GDM1 (cell line): ENCODE measurements around the gene RGS7.
"Not testable (repeated sequence)": the region's sequence is repeated elsewhere in the genome, so short reads cannot be mapped to it uniquely, and the experiment has no call there.

Experiments
- DNase-seq: peaks from one replicate; lab custom pipeline; 2025; lab: John Stamatoyannopoulos, UW

The RGS7 gene

GRCh38 chr1:240831191-240831631 is 525.8 kb downstream of the RGS7 start:
- no peak for DNase-seq

DNA sequence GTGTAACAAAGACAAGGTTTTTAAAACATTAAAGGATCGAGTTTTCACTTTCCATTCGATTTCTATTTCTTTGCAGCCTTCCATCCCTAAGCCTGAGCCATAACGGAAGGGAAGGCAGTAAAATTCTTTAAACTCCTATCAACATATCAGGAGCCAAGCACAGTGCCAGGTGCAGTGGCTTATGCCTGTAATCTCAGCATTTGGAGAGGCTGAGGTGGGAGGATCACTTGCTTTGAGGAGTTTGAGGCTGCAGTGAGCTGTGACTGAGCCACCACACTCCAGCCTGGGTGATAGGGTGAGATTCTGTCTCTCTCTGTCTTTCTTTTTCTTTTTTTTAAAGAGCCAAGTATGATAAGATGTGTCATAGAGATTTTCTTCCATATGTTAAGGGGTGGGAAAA is 527.5 kb downstream of the RGS7 start:
- no peak for DNase-seq

GRCh38 chr1:240827786-240828185 is 529.2 kb downstream of the RGS7 start:
- no peak for DNase-seq

GRCh38 chr1:240824238-240824637 is 532.8 kb downstream of the RGS7 start:
- no peak for DNase-seq

- DNase-seq = no peak
Measured at GRCh38 chr1:240823357-240823756, 533.6 kb downstream of the RGS7 start.

DNA sequence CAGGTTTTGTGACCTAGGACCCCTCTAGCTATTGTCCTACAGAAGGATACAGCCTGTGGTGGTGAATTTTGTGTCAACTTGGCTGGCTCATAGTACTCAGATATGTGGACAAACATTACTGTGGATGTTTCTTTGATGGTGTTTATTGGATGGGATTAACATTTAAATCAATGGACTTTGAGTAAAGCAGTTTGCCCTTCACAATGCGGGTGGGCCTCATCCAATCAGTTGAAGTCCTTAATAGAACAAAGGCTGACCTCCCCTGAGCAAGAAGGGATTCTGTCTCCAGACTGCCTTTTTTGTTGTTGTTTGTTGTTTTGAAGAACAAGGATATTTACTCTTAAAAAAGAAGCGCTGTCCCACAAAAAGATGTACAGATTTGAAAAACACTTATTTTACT is 535.1 kb downstream of the RGS7 start:
- no peak for DNase-seq

GRCh38 chr1:240820816-240821215 is 536.2 kb downstream of the RGS7 start:
- no peak for DNase-seq

- DNase-seq = no peak
Measured at GRCh38 chr1:240816472-240816871, 540.5 kb downstream of the RGS7 start.

DNA sequence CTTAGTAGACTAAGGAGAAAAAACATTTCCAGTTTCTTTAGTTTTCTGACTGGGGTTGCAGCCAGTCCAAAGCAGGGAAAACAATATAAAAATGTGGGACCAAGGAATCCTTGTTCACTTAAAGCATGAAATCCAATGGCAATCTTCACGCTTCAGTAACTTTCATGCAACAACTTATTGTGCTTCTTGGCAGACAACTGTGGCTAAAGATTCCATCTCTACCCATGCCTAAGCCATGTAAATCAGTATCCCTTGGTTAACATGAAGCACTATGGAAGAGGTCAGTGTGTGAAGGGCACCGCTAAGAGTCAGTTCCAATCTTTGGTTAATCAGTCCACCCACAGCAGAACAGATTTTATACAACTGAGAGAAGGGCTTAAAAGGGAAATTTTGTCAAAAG is 543.3 kb downstream of the RGS7 start:
- no peak for DNase-seq

GRCh38 chr1:240811256-240811655 is 545.7 kb downstream of the RGS7 start:
- DNase-seq = no peak

DNA sequence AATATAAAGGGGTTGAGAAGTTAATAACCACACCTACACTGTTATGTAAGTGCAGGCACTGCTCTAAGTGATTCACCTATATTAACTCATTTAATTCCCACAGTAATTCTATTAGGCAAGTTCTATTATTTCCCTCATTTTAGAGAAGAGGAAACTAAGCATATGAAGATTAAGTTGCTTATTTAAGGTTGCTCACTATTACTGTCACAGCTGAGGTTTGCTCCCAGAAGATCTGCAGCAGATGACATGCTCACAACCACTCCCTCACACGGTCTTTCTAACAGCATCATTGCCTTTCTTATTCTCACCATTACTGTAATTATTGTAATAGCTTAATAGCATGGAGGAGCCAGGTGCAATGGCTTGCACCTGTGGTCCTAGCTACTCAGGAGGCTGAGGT is 548.6 kb downstream of the RGS7 start:
- no peak for DNase-seq

DNA sequence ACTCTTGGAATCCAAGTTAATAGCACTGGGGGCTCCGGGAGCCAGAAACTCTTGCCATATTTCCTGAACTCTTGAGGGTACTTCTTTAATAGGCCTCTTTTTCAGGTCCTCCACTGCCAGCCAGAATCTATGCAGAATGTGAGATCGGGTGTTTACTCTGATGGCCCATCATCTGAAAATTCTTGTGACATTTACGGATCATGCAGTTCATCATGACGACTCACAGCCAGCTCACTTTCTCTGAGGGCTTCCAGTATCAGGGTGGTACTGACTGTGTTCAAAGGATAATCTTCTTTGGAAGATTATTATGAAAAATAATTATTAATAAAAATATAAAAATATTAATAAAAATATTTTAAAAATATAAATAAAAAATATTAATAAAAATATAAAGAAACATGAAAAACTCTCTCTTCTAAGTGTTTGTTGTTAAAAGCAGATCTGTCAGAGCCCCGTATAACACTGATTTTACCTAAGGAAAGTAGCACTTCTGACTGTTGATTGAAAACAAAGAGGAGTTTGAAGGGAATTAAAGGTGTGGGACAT is 550.7 kb downstream of the RGS7 start:
- DNase-seq = no peak

DNA sequence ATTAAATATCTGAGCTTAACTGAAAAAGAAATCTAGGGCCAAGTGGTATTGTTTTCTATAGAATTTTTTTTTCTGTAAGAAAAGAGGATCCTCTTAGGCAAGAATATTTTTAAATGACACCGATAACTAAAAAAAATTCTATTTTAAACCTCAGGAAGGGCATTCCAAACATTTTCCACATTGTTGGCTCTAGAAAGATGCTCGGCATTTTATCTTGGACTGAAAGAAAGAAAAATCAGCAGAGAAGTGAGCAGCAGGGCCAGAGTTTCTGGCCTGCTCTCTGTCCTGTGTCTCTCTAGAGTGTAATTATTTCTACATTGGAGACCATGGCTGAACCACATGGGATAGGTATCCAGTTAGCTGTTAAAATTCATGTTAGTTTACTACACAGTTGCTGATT is 552.5 kb downstream of the RGS7 start:
- no peak for DNase-seq

GRCh38 chr1:240803151-240803550 is 553.9 kb downstream of the RGS7 start:
- DNase-seq = no peak

- DNase-seq = no peak
Measured at GRCh38 chr1:240802271-240802670, 554.7 kb downstream of the RGS7 start.

DNA sequence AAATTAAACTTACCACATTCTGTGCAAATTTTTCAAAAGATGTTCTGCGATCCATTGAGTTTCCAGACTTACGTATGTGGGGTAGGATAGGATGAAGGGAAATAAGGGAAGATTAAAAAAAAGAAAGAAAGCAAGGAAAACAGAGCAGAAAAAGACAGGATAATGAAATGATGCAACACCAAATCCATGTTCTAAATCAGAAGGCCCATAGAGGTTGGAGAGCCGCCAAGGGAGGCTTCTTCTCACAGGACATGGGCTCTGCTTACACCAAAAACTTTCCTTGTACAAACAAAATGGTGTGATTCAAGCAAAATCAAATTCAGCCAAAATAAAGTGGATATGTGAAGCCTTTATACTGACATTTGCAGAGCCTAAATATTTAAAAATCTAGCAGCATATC is 555.6 kb downstream of the RGS7 start:
- no peak for DNase-seq

DNA sequence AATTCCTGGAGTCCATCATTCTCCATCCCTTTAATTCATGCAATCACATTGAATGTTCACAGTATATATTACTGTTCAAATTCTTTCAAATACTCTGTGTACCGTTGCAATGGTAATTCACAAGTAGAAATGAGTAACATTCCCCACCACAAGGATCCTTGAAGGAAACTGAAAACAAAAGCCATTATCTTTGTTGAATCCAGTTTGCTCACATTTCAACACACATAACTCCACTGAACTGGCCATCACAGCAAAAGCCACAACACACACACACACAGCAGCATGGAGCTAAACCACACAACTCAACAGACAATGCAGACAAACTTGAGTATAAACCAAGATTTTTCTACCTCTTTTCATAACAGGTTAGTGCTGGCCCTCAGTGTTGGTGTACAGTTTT is 556.7 kb downstream of the RGS7 start:
- DNase-seq = no peak

DNA sequence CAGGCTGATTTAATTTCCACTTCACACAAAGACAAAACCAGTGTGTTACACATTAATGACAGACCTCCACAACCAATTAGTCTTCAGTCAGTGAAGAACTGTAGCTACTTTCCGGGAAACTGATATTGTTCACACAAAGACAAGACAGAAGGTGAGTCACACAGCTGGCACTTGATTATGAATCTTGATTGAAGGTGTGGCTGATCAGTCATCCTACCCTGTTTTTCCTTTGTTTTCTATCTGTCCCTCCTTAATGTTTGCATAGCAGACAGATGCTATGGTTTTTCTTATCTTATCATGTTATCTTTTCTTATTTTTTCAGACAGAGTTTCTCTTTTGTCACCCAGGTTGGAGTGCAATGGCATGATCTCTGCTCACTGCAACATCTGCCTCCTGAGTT is 560.0 kb downstream of the RGS7 start:
- no peak for DNase-seq

- DNase-seq = no peak
Measured at GRCh38 chr1:240794046-240794843, 562.8 kb downstream of the RGS7 start.

GRCh38 chr1:240792915-240793529 is 564.0 kb downstream of the RGS7 start:
- DNase-seq = no peak

GRCh38 chr1:240790856-240791255 is 566.1 kb downstream of the RGS7 start:
- no peak for DNase-seq

DNA sequence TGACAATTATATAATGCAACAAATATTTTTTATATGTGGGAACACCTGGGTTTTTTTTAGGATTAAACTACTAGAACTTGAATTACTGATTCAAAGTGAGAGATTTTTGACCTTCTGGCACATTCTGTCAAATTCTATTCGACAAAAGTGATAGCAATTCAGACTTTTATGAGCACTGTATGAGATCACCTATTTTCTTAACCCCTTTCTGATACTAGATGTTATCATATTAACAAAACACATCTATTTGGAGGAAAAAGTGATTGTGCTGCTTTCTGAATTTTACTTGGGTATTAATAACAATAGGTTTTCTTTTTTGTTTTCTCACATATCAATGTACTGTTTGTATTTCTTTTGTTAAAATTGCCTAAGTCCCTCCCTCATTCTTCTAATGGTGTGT is 570.1 kb downstream of the RGS7 start:
- no peak for DNase-seq

DNA sequence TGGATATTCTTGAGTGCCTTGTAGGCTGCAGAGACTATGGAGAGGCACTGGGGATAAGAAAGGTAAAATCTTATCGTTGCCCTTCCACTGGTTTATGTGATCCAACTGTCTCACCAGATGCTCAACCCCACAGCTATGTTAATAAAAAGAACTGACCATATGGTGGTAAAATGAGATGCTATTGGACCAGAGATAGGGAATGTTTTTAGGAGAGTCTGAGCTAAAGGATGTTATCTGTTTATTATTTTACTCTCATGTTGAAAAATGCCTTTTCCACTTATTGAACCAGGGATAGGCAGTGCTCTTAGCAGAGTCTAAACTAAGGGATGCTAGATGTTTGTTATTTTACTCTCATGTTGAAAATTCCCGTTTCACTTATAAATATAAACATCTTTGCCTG is 572.2 kb downstream of the RGS7 start:
- no peak for DNase-seq

- not testable (repeated sequence) for DNase-seq
Measured at GRCh38 chr1:240783728-240784137, 573.3 kb downstream of the RGS7 start.
